Measurements from ENCODE around the gene CYB561D1. TPM values are rescaled to one million over a fixed set of nuclear protein-coding genes. Genes with fewer than 3 reads are reported as not detected.

Gene CYB561D1
- total RNA-seq, 1 donor from 2014 or later: 11.1 TPM

GRCh38 chr1:109537450-109538178 is 43.7 kb downstream of the CYB561D1 start:
- peaks cover 30% of the 10 kb centered on the region for H3K27me3 Mint-ChIP-seq
- no peak for TF ChIP-seq CTCF (IDR thresholded peaks at IDR 0.05; ENCODE audit: unreplicated experiment)
- no peak for DNase-seq (ENCODE audit: low spot score, unreplicated experiment)
- H3K4me3 Mint-ChIP-seq (ENCODE audit: low read depth): no peak overlapping the region
- H3K4me1 Mint-ChIP-seq (ENCODE audit: low read depth): peaks cover 2% of the 10 kb centered on the region
- H3K9me3 Mint-ChIP-seq (ENCODE audit: low read depth): no peaks in the 10 kb centered on the region
- H3K27ac Mint-ChIP-seq: no peak overlapping the region
- no peaks in the 10 kb centered on the region for H3K36me3 Mint-ChIP-seq (ENCODE audit: insufficient read depth)

- DNase-seq (ENCODE audit: low spot score, unreplicated experiment): no peak
- no peaks in the 10 kb centered on the region for H3K4me1 Mint-ChIP-seq (ENCODE audit: low read depth)
- H3K36me3 Mint-ChIP-seq (ENCODE audit: insufficient read depth): no peaks in the 10 kb centered on the region
- no peaks in the 10 kb centered on the region for H3K9me3 Mint-ChIP-seq (ENCODE audit: low read depth)
- H3K27ac Mint-ChIP-seq: no peak overlapping the region
- H3K27me3 Mint-ChIP-seq: peaks cover 37% of the 10 kb centered on the region
- no peak overlapping the region for H3K4me3 Mint-ChIP-seq (ENCODE audit: low read depth)
- no peak for TF ChIP-seq CTCF (IDR thresholded peaks at IDR 0.05; ENCODE audit: unreplicated experiment)
Observed at GRCh38 chr1:109538827-109539555, 45.1 kb downstream of the CYB561D1 start.

- Mint-ChIP-seq H3K27me3 (peaks cover 42% of the 10 kb centered on the region), H3K4me1 (ENCODE audit: low read depth) (no peaks in the 10 kb centered on the region), H3K27ac (peak within 1 kb of the TSS; percentile 35), H3K9me3 (ENCODE audit: low read depth) (no peaks in the 10 kb centered on the region), H3K36me3 (ENCODE audit: insufficient read depth) (no peaks in the 10 kb centered on the region), H3K4me3 (ENCODE audit: low read depth) (no peak within 1 kb of the TSS)
- no peak for DNase-seq (ENCODE audit: low spot score, unreplicated experiment)
- TF ChIP-seq CTCF (IDR thresholded peaks at IDR 0.05; ENCODE audit: unreplicated experiment): no peak
Observed at GRCh38 chr1:109539676-109540075, 45.8 kb downstream of the CYB561D1 start, which contains the start of gene GPR61. Gene GPR61 (plus strand): TSS chr1:109539872. CDS start chr1:109543023, 3,151 bp downstream.

GRCh38 chr1:109541102-109541501 is 47.2 kb downstream of the CYB561D1 start:
- no peak for DNase-seq (ENCODE audit: low spot score, unreplicated experiment)
- TF ChIP-seq CTCF (IDR thresholded peaks at IDR 0.05; ENCODE audit: unreplicated experiment): no peak
- Mint-ChIP-seq H3K4me1 (ENCODE audit: low read depth) (no peaks in the 10 kb centered on the region), H3K4me3 (ENCODE audit: low read depth) (no peak overlapping the region), H3K27me3 (peaks cover 40% of the 10 kb centered on the region), H3K27ac (no peak overlapping the region), H3K36me3 (ENCODE audit: insufficient read depth) (no peaks in the 10 kb centered on the region), H3K9me3 (ENCODE audit: low read depth) (no peaks in the 10 kb centered on the region)

- no peak for DNase-seq (ENCODE audit: low spot score, unreplicated experiment)
- Mint-ChIP-seq H3K4me3 (ENCODE audit: low read depth) (no peak overlapping the region), H3K9me3 (ENCODE audit: low read depth) (no peaks in the 10 kb centered on the region), H3K36me3 (ENCODE audit: insufficient read depth) (no peaks in the 10 kb centered on the region), H3K27ac (no peak overlapping the region), H3K4me1 (ENCODE audit: low read depth) (peaks cover 9% of the 10 kb centered on the region), H3K27me3 (peaks cover 40% of the 10 kb centered on the region)
- no peak for TF ChIP-seq CTCF (IDR thresholded peaks at IDR 0.05; ENCODE audit: unreplicated experiment)
Observed at GRCh38 chr1:109542657-109543056, 48.8 kb downstream of the CYB561D1 start.

All from progenitor cell of endocrine pancreas (in vitro differentiated cells).